ENCODE data around the gene NATD1. TPM values are rescaled to one million over a fixed set of nuclear protein-coding genes. Genes with fewer than 3 reads are reported as not detected.

NATD1 gene
- total and polyA plus RNA-seq, 12 donors = 1.8 to 18.7 (median 10.3) TPM

GRCh38 chr17:21277332-21277731, 24.1 kb upstream of the NATD1 start:
- no peak overlapping the region for H3K27ac ChIP-seq
- no peak overlapping the region for H3K4me3 ChIP-seq
- H3K9me3 ChIP-seq (replicated peaks in 1 of 3) = no peaks in the 10 kb centered on the region
- TF ChIP-seq, protein P1, sequence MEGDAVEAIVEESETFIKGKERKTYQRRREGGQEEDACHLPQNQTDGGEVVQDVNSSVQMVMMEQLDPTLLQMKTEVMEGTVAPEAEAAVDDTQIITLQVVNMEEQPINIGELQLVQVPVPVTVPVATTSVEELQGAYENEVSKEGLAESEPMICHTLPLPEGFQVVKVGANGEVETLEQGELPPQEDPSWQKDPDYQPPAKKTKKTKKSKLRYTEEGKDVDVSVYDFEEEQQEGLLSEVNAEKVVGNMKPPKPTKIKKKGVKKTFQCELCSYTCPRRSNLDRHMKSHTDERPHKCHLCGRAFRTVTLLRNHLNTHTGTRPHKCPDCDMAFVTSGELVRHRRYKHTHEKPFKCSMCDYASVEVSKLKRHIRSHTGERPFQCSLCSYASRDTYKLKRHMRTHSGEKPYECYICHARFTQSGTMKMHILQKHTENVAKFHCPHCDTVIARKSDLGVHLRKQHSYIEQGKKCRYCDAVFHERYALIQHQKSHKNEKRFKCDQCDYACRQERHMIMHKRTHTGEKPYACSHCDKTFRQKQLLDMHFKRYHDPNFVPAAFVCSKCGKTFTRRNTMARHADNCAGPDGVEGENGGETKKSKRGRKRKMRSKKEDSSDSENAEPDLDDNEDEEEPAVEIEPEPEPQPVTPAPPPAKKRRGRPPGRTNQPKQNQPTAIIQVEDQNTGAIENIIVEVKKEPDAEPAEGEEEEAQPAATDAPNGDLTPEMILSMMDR (IDR thresholded peaks at IDR 0.05) = no peak
- TF ChIP-seq POLR2A (IDR thresholded peaks at IDR 0.05) = no peak
- no peak for DNase-seq
- 88 to 94% (median 91%) methylated on average over 3 of the region's 3 CpGs for WGBS, 4 donors
- no peaks in the 10 kb centered on the region for H3K27me3 ChIP-seq
- H3K36me3 ChIP-seq (replicated peaks in 1 of 2) = no peaks in the 10 kb centered on the region
- H3K4me1 ChIP-seq (replicated peaks in 1 of 2) = peaks cover 0 to 16% of the 10 kb centered on the region in 2 donors
- intact Hi-C loops (cut with DNase I) = loop anchor here in 1 of 2 donors (5.0 kb wide), 1 partner anchor 235 kb away; no protein-coding TSS in a partner anchor

DNA sequence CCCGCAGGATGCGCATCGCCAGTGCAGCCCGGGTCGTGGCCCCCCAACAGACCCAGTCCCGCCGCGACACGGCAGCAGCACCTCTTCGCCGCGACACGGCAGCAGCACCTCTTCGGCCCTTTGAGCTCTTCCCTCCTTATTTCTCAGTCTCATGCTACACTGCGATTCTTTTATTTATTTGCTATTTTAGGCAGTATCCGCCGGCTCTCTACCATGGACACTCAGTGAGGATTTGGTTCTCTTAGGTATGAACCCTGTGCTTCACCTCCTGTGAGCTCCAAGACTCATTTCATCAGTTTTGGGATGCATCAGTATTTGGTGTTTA, 23.0 kb upstream of the NATD1 start:
- no peak overlapping the region for H3K27ac ChIP-seq
- intact Hi-C loops (cut with DNase I) = loop anchor here in 1 of 2 donors (5.0 kb wide), 1 partner anchor 236 kb away; no protein-coding TSS in a partner anchor
- H3K36me3 ChIP-seq (replicated peaks in 1 of 2) = no peaks in the 10 kb centered on the region
- no peaks in the 10 kb centered on the region for H3K27me3 ChIP-seq
- WGBS, 4 donors = 11 to 22% (median 16%) methylated on average over 9 to 17 of the region's 17 CpGs
- TF ChIP-seq, protein P1 (IDR thresholded peaks at IDR 0.05) = no peak
- TF ChIP-seq POLR2A (IDR thresholded peaks at IDR 0.05) = no peak
- H3K4me3 ChIP-seq = peak overlapping the region in 2 of 4 donors; percentile 35 to 50
- DNase-seq = no peak
- H3K4me1 ChIP-seq (replicated peaks in 1 of 2) = peaks cover 0 to 12% of the 10 kb centered on the region in 2 donors
- H3K9me3 ChIP-seq (replicated peaks in 1 of 3) = no peaks in the 10 kb centered on the region

GRCh38 chr17:21275579-21276263, 22.5 kb upstream of the NATD1 start:
- TF ChIP-seq POLR2A (IDR thresholded peaks at IDR 0.05) = peak; percentile 21 to 49
- TF ChIP-seq, protein P1 (IDR thresholded peaks at IDR 0.05) = no peak
- intact Hi-C loops (cut with DNase I) = loop anchor here in 1 of 2 donors (5.0 kb wide), 1 partner anchor 237 kb away; no protein-coding TSS in a partner anchor
- H3K36me3 ChIP-seq (replicated peaks in 1 of 2) = no peaks in the 10 kb centered on the region
- no peaks in the 10 kb centered on the region for H3K9me3 ChIP-seq (replicated peaks in 1 of 3)
- no peaks in the 10 kb centered on the region for H3K27me3 ChIP-seq
- DNase-seq = peak; percentile 89 to 96 (median 95)
- peaks cover 0 to 12% of the 10 kb centered on the region in 2 donors for H3K4me1 ChIP-seq (replicated peaks in 1 of 2)
- 0 to 1% (median 0%) methylated on average over 9 to 52 of the region's 52 CpGs for WGBS, 4 donors
- peak overlapping the region in 1 of 5 donors; percentile 11 for H3K27ac ChIP-seq
- peak overlapping the region in 2 of 4 donors; percentile 35 to 50 for H3K4me3 ChIP-seq

DNA sequence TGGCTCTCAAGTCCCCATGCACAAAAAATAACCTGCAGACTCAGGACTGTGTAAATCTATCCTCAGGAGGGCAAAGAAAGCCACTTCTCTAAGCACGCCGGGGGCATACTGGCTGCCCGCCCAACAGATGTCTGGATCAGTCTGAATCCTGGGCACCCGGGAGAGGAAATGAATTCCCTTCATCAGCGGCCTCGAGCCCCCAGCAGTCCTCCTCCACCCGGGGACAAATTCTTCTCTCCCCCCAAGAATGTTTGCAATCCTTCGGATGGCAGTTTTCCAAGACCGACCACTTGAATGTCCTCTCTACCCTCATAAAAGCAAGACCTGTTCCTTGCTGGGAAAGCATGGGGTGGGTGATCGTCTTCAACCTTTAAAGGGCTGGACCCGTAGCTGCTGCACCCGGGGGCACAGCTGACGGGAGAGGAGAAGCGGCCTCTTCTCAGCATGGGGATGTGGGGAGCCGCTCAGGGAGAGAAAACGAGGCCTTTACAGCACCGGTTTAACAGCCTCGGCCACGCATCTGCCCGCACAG, 21.9 kb upstream of the NATD1 start:
- Histone ChIP-seq H3K36me3 (replicated peaks in 1 of 2) (no peaks in the 10 kb centered on the region), H3K27ac (peak overlapping the region in 1 of 5 donors; percentile 11), H3K4me1 (replicated peaks in 1 of 2) (peaks cover 0 to 12% of the 10 kb centered on the region in 2 donors), H3K9me3 (replicated peaks in 1 of 3) (no peaks in the 10 kb centered on the region), H3K27me3 (no peaks in the 10 kb centered on the region), H3K4me3 (peak overlapping the region in 2 of 4 donors; percentile 35 to 50)
- intact Hi-C loops (cut with DNase I) = loop anchor here in 1 of 2 donors (5.0 kb wide), 1 partner anchor 237 kb away; no protein-coding TSS in a partner anchor
- TF ChIP-seq, protein P1 (IDR thresholded peaks at IDR 0.05) = no peak
- no peak for TF ChIP-seq POLR2A (IDR thresholded peaks at IDR 0.05)
- 23 to 27% (median 24%) methylated on average over 15 to 20 of the region's 20 CpGs for WGBS, 4 donors
- peak in 1 of 7 donors; percentile 58 for DNase-seq
